ENCODE measurements around the gene APBA1. TPM values are rescaled to one million over a fixed set of nuclear protein-coding genes. Genes with fewer than 3 reads are reported as not detected.

APBA1 gene
- polyA plus RNA-seq, 3 donors = 1.6 TPM; not detected in 2

DNA sequence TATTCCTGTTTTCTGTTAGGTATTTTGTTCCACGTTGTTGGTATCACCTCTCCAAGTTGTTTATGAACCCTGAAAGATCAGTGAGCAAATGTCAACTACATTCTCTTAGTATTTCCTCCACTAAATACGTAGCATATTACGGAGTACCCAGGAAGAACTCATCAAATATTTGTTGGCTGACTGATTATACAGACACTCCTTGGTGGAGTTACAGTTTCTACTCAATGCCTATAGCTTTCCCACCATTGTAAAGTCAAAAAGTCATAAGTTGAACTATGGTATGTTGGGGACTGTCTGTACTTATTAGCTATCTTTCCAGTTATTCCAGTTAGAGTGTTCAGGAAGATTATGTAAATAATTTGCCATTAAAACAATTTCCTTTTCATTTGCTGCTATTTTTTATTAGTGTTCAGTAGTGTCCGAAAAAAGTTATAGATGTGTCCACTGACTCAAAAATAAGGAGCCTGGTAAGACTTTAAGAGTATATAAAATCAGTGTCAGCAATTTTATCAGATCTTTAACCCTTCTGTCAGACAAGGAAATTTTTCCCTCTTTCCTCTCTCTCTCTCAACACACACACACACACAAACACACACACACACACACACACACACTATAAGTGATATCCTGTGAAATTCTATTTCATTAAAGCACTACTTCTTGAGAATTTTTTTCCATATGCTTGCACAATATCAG lies 6.8 kb upstream of the APBA1 start:
- Histone ChIP-seq H3K9me3 (replicated peaks in 1 of 2; ENCODE audit: control insufficient read depth in 1 of 2, insufficient read depth in 1 of 2, low read length in 2 of 2) (no peaks in the 10 kb centered on the region), H3K27me3 (ENCODE audit: control insufficient read depth in 2 of 2, insufficient read depth in 2 of 2, low read length in 2 of 2) (peaks cover 0 to 9% of the 10 kb centered on the region in 2 donors), H3K36me3 (replicated peaks in 1 of 2; ENCODE audit: control insufficient read depth in 1 of 2, insufficient read depth in 2 of 2, low read length in 2 of 2) (no peaks in the 10 kb centered on the region), H2AFZ (ENCODE audit: insufficient read depth, low read depth, low read length, poor library complexity, severe bottlenecking) (no peak overlapping the region), H3K79me2 (ENCODE audit: insufficient read depth, low read length) (no peaks in the 10 kb centered on the region), H3K9ac (ENCODE audit: insufficient read depth, low read length, poor library complexity, severe bottlenecking) (no peak overlapping the region), H4K20me1 (ENCODE audit: insufficient read depth, low read length) (no peaks in the 10 kb centered on the region), H3K4me2 (replicated peaks; ENCODE audit: extremely low read depth, low read length, poor library complexity, severe bottlenecking) (no peak overlapping the region), H3K27ac (ENCODE audit: low read depth in 1 of 2, low read length in 2 of 2) (no peak overlapping the region), H3K4me1 (ENCODE audit: control insufficient read depth in 1 of 2, insufficient read depth in 2 of 2, low read length in 2 of 2) (no peaks in the 10 kb centered on the region), H3K4me3 (replicated peaks in 1 of 3; ENCODE audit: low read depth in 2 of 3, low read length in 3 of 3) (no peak overlapping the region)
- Mint-ChIP-seq H3K4me1 (peaks cover 1% of the 10 kb centered on the region), H3K9me3 (no peaks in the 10 kb centered on the region), H3K27me3 (ENCODE audit: low read depth in 3 of 3) (peaks cover 7 to 17% (median 9%) of the 10 kb centered on the region in 3 donors), H3K36me3 (no peaks in the 10 kb centered on the region), H3K27ac (no peak overlapping the region), H3K4me3 (no peak overlapping the region)
- TF ChIP-seq, protein P1, sequence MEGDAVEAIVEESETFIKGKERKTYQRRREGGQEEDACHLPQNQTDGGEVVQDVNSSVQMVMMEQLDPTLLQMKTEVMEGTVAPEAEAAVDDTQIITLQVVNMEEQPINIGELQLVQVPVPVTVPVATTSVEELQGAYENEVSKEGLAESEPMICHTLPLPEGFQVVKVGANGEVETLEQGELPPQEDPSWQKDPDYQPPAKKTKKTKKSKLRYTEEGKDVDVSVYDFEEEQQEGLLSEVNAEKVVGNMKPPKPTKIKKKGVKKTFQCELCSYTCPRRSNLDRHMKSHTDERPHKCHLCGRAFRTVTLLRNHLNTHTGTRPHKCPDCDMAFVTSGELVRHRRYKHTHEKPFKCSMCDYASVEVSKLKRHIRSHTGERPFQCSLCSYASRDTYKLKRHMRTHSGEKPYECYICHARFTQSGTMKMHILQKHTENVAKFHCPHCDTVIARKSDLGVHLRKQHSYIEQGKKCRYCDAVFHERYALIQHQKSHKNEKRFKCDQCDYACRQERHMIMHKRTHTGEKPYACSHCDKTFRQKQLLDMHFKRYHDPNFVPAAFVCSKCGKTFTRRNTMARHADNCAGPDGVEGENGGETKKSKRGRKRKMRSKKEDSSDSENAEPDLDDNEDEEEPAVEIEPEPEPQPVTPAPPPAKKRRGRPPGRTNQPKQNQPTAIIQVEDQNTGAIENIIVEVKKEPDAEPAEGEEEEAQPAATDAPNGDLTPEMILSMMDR (IDR thresholded peaks at IDR 0.05) = no peak
- 100% methylated on average over 1 of the region's 4 CpGs for WGBS (ENCODE audit: insufficient coverage)
- no peak for DNase-seq
- intact Hi-C loops (cut with micrococcal nuclease) = loop anchor here in 1 of 2 donors (10.0 kb wide), 1 partner anchor 196 kb away; no protein-coding TSS in a partner anchor

DNA sequence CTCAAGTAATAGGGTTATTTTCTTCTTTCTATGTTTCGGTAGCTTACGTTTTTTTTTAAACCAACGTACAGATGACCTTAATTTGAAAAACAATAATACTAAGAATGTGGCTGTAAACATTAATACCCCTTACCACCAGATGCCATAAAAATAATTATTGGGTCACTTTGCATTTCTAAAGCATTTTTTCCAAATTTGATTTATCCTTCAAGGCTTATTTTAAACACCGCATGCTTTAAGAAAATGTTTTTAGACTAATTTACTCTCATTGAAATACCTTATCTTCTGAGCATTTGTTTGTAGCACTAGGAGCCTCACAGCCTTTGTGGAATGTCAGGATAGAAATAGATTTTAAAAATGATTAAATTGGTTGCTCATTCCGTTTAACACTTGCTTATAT lies 5.8 kb upstream of the APBA1 start:
- H3K36me3 ChIP-seq (replicated peaks in 1 of 2; ENCODE audit: control insufficient read depth in 1 of 2, insufficient read depth in 2 of 2, low read length in 2 of 2) = no peaks in the 10 kb centered on the region
- no peaks in the 10 kb centered on the region for H3K36me3 Mint-ChIP-seq
- peaks cover 5% of the 10 kb centered on the region for H3K4me1 Mint-ChIP-seq
- H3K4me3 ChIP-seq (replicated peaks in 1 of 3; ENCODE audit: low read depth in 2 of 3, low read length in 3 of 3) = no peak overlapping the region
- no peak overlapping the region for H2AFZ ChIP-seq (ENCODE audit: insufficient read depth, low read depth, low read length, poor library complexity, severe bottlenecking)
- H3K4me3 Mint-ChIP-seq = no peak overlapping the region
- intact Hi-C loops (cut with micrococcal nuclease) = loop anchor here in 1 of 2 donors (10.0 kb wide), 1 partner anchor 197 kb away; no protein-coding TSS in a partner anchor
- H3K27ac ChIP-seq (ENCODE audit: low read depth in 1 of 2, low read length in 2 of 2) = no peak overlapping the region
- H3K27me3 ChIP-seq (ENCODE audit: control insufficient read depth in 2 of 2, insufficient read depth in 2 of 2, low read length in 2 of 2) = peaks cover 0 to 10% of the 10 kb centered on the region in 2 donors
- no peak overlapping the region for H3K4me2 ChIP-seq (replicated peaks; ENCODE audit: extremely low read depth, low read length, poor library complexity, severe bottlenecking)
- WGBS (ENCODE audit: insufficient coverage) = no CpG with 5 or more reads among the region's 5 CpGs
- H3K9me3 Mint-ChIP-seq = peaks cover 0 to 3% (median 0%) of the 10 kb centered on the region in 7 donors
- H3K79me2 ChIP-seq (ENCODE audit: insufficient read depth, low read length) = no peaks in the 10 kb centered on the region
- TF ChIP-seq, protein P1 (IDR thresholded peaks at IDR 0.05) = no peak
- peaks cover 4 to 5% of the 10 kb centered on the region in 2 donors for H3K4me1 ChIP-seq (ENCODE audit: control insufficient read depth in 1 of 2, insufficient read depth in 2 of 2, low read length in 2 of 2)
- H3K9me3 ChIP-seq (replicated peaks in 1 of 2; ENCODE audit: control insufficient read depth in 1 of 2, insufficient read depth in 1 of 2, low read length in 2 of 2) = no peaks in the 10 kb centered on the region
- no peaks in the 10 kb centered on the region for H4K20me1 ChIP-seq (ENCODE audit: insufficient read depth, low read length)
- DNase-seq = no peak
- H3K27ac Mint-ChIP-seq = no peak overlapping the region
- H3K27me3 Mint-ChIP-seq (ENCODE audit: low read depth in 3 of 3) = peaks cover 11 to 22% (median 15%) of the 10 kb centered on the region in 3 donors
- H3K9ac ChIP-seq (ENCODE audit: insufficient read depth, low read length, poor library complexity, severe bottlenecking) = no peak overlapping the region
